GM19023 (cell line): ENCODE data around the gene SP2.

ENCODE experiments used
- ATAC-seq: cut with Tn5 transposase; IDR thresholded peaks from one replicate; pipeline ENCODE4 v1.9.1; 2021; ENCODE audit warnings: mild to moderate bottlenecking, moderate library complexity; ENCODE audit not compliant: unreplicated experiment

Gene SP2

GRCh38 chr17:47888293-47888692 lies 7.7 kb upstream of the SP2 start:
- no peak for ATAC-seq

GRCh38 chr17:47889734-47890529 lies 6.1 kb upstream of the SP2 start:
- no peak for ATAC-seq

GRCh38 chr17:47891545-47892088 lies 4.4 kb upstream of the SP2 start:
- ATAC-seq: no peak

DNA sequence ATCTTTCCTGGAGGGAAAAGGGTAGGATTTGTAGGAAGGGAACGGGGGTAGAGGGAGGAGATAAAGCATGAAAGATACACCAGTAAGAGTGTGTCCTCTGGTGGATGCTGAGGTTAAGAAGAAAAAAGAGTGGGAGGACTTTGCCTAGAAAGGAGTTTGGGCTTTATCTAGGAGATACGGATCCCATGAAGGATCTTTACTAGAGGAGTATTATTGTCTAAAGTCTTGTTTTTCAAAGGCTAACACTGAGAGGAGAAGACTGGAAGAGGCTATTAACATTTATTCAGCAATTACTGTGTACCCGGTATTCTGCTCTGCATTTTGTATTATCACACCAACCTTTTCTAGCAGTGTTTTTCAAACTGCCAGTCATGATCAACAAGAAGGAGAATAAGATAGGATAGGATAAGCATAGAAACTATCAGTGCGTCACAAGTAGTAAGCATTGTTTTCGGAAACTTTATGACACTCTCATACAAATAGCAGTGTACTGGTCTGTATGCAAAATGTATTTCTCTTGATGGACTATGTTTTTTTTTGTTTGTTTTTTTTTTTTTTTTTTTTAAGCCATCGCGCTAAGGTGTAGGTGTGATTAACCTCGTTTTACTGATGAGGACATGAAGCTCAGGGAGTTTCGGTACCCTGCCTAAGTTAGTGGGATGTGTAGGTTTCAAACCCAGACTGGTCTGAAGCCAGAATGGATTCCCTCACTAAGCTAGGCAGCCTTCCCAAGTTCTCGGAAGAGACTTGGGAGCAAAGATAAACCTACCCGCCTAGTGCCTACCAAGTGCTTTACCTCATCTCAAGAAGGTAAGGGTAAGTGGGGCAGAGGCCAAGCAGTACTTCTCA lies 1.3 kb upstream of the SP2 start:
- no peak for ATAC-seq

- ATAC-seq: no peak
Measured at GRCh38 chr17:47895347-47895855, 635 bp upstream of the SP2 start.

DNA sequence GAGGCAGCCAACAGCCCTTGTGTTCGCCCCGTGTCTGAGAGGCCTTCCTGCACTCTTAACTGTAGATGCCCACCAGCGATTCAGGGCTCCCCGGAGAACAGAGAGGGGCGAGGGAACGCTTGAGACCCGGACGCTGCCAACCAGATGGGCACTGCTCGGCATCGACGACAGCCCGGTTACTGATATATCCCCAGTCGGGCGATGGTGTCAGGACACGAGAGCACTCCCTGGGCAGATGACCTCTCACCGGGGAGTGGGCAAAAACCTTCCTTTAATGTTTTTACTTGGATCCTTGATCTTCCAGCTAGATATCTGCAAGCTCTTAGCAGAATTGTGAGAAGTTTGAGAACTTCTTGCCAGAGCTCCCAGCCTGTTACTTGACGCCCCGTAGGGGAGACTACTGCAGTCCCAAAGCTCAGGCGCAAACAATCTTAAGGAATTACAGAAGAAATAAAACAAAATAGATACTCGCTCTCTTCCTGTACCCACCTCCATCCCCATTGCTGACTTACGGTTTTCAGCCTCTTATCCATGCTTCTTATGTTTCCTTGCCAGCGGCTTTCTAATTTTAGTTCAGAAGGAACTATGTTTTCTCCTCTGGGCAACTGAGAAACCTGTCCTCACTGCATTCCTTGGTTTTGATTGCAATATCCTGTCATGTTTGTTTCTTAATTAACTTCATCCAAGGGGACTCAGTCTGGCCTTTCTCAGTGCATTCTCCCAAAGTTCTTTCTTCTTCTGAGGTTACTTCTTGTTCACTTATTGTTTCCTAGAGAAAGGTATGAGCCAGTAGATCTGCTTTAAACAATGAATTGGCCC lies 845 bp downstream of the SP2 start:
- no peak for ATAC-seq

DNA sequence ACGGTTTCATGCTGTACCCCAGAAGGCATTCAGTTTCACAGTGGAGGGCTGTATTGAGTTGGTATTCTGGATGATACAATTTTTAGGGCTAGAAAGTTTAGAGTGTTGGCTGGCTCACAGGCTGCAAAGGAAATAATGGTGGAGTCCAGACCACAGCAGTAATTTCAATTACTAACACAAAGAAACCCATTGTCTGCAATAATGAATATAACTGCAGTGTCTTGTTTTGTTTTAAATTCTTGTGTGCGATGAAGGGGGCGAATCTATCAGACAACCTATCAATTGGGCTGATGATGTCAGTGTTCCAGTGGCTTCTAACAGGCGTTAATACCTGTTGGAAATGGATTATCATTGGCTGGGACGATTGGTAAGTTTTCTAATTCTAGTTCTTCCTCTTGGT lies 1.5 kb downstream of the SP2 start:
- ATAC-seq: no peak

GRCh38 chr17:47898241-47898640 lies 2.2 kb downstream of the SP2 start:
- ATAC-seq: no peak

DNA sequence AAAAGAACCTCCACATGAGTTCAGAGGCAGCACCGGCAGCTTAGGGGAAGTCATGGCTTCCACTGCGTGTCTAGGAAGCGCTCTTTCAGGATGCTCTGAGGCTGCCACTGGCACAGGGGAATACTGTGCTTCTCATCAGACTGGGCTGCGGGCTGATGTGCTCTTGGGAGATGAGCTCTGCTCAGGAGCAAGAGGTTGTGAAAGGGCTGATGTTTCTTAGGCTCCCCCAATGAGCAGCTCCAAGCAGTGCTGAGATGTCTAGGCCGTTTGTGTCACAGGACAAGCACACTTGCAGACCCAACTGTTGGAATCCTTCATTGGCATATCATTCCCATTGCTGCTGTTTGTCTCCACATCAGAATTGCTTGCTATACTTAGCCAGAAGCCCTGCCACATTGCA lies 3.6 kb downstream of the SP2 start:
- no peak for ATAC-seq

DNA sequence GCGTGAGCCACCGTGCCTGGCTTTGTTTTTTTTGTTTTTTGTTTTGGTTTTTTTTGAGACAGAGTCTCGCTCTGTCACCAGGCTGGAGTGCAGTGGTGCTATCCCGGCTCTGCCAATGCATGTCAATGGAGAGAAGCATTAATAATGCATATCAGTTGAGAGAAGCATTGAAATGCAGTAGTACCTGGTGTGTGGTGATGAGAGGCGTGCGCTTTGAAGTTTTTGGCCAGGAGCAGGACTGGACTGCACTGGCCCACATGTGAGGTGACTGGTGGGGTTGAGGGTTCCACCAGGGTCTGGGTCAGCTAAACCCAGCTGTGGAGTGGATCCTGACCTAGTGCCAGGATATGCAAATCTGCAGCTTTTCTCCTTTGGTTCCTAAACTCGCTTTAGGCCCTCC lies 5.4 kb downstream of the SP2 start:
- ATAC-seq: no peak

- ATAC-seq: no peak
Measured at GRCh38 chr17:47902039-47902744, 6.2 kb downstream of the SP2 start.

GRCh38 chr17:47905221-47905733 lies 9.2 kb downstream of the SP2 start:
- no peak for ATAC-seq

- ATAC-seq: no peak
Measured at GRCh38 chr17:47906443-47906842, 10.4 kb downstream of the SP2 start.

GRCh38 chr17:47907932-47908562 lies 12.0 kb downstream of the SP2 start:
- ATAC-seq: no peak

DNA sequence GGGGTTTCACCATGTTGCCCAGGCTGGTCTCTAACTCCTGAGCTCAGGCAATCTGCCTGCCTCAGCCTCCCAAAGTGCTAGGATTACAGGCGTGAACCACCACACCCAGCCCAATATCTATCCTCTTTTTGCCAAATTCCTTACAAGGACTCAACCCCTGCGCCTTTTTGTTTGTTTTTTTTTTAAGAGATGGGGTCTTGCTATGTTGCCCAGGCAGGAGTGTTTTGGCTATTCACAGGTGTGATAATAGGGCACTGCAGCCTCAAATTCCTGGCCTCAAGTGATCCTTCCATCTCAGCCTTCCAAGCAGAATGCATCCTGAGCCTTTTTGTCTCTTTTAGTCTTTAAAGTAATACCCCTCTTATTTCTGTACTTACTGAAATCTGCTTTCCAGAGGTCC lies 17.0 kb downstream of the SP2 start:
- ATAC-seq: no peak

GRCh38 chr17:47914306-47914948 lies 18.4 kb downstream of the SP2 start:
- no peak for ATAC-seq

DNA sequence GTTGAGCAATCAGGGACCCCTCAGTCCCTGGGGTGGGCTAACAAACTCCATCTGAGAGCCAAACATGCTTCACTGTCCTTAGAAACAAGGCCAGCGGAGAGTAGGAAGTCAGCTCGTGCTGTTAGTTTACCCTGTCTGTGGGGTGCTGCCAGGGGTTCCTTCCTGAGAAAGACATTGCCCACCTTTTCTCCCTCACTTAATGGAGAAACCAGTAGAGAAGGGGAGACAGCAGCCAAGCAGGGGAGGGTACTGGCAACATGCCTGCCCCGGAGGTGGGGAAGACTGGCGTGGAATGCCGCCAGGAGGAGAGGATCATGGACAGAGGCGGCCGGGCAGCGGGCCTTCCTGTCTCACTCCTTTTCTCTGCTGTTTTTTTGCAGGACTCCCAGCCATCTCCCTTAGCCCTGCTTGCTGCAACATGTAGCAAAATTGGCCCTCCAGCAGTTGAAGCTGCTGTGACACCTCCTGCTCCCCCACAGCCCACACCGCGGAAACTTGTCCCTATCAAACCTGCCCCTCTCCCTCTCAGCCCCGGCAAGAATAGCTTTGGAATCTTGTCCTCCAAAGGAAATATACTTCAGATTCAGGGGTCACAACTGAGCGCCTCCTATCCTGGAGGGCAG lies 19.9 kb downstream of the SP2 start:
- no peak for ATAC-seq

GRCh38 chr17:47916489-47917208 lies 20.6 kb downstream of the SP2 start:
- no peak for ATAC-seq
